ENCODE measurements around the gene SLC25A53. TPM values are rescaled to one million over a fixed set of nuclear protein-coding genes. Genes with fewer than 3 reads are reported as not detected.

SLC25A53 gene
- total and polyA plus RNA-seq, 2 of the 4 experiments (the other 2 are of a cell fraction): 3.7 to 5.9 TPM

- Histone ChIP-seq H4K5ac (ENCODE audit: low read depth, low read length) (no peak overlapping the region), H2BK20ac (ENCODE audit: low read depth, low read length) (no peak overlapping the region), H3K18ac (ENCODE audit: low read depth, low read length) (no peak overlapping the region), H3K9me3 (ENCODE audit: control insufficient read depth, insufficient read depth, low read length) (no peaks in the 10 kb centered on the region), H3K56ac (ENCODE audit: extremely low read depth, insufficient read depth, low read length) (no peak overlapping the region), H3K23ac (ENCODE audit: low read depth, low read length) (no peak overlapping the region), H4K91ac (ENCODE audit: insufficient read depth, low read depth, low read length) (no peak overlapping the region), H4K8ac (ENCODE audit: low read depth in 2 of 2, low read length in 2 of 2) (no peak overlapping the region), H3K27me3 (ENCODE audit: control insufficient read depth, insufficient read depth, low read length) (peaks cover 2% of the 10 kb centered on the region; the same call in 1 of the 2 replicates), H3K9ac (ENCODE audit: low read depth, low read length) (0 out of 2 replicates have a peak overlapping the region, but pooled peaks have one; percentile 1), H2BK5ac (ENCODE audit: low read depth, low read length, poor library complexity, severe bottlenecking) (no peak overlapping the region), H2AK5ac (ENCODE audit: low read depth, low read length) (no peak overlapping the region), H3K27ac (ENCODE audit: insufficient read depth, low read length) (no peak overlapping the region), H2AK9ac (replicated peaks; ENCODE audit: low read depth, low read length, poor library complexity) (no peak overlapping the region), H3K4ac (ENCODE audit: low read depth, low read length) (no peak overlapping the region), H2AFZ (replicated peaks; ENCODE audit: low read length, poor library complexity) (peak overlapping the region; percentile 82), H3K9me1 (ENCODE audit: insufficient read depth, low read length) (no peaks in the 10 kb centered on the region), H2BK120ac (ENCODE audit: low read depth, low read length) (no peak overlapping the region), H4K20me1 (ENCODE audit: insufficient read depth, low read length) (no peaks in the 10 kb centered on the region), H3K4me1 (ENCODE audit: control insufficient read depth, insufficient read depth, low read length) (no peaks in the 10 kb centered on the region), H3K36me3 (ENCODE audit: control insufficient read depth, insufficient read depth, low read length) (no peaks in the 10 kb centered on the region), H2BK15ac (ENCODE audit: low read depth, low read length) (no peak overlapping the region), H3K79me1 (ENCODE audit: low read depth in 1 of 2, low read length in 2 of 2) (no peaks in the 10 kb centered on the region), H3K4me2 (ENCODE audit: low read depth, low read length) (peak overlapping the region; percentile 73), H3K4me3 (ENCODE audit: insufficient read depth, low read depth, low read length) (peak overlapping the region; percentile 96), H3K14ac (replicated peaks; ENCODE audit: low read depth, low read length) (no peak overlapping the region)
- no CpG with 5 or more reads among the region's 24 CpGs for WGBS, 2 experiments (ENCODE audit: extremely low coverage in 2 of 2, insufficient read length in 1 of 2)
- TF ChIP-seq RCOR1 (IDR thresholded peaks at IDR 0.05; ENCODE audit: insufficient replicate concordance, low read length) (peak; percentile 87), CTCF (conservative IDR thresholded peaks at IDR 0.05; ENCODE audit: low read depth, low read length) (peak; percentile 47), POLR2A (IDR thresholded peaks at IDR 0.05; ENCODE audit: low read depth, low read length) (no peak), MXI1 (IDR thresholded peaks at IDR 0.05; ENCODE audit: borderline replicate concordance, low read depth, low read length) (no peak), BHLHE40 (IDR thresholded peaks at IDR 0.05; ENCODE audit: low read depth, low read length) (no peak), FOS (IDR thresholded peaks at IDR 0.05; ENCODE audit: low read depth, low read length) (no peak), MAZ (IDR thresholded peaks at IDR 0.05; ENCODE audit: borderline replicate concordance, low read depth, low read length) (no peak), CHD1 (IDR thresholded peaks at IDR 0.05; ENCODE audit: low read depth, low read length) (no peak), USF2 (IDR thresholded peaks at IDR 0.05; ENCODE audit: low read depth, low read length) (no peak), CEBPB (IDR thresholded peaks at IDR 0.05; ENCODE audit: low read depth, low read length) (no peak), RAD21 (IDR thresholded peaks at IDR 0.05; ENCODE audit: low read length) (peak; percentile 33; the same call in 1 of the 2 replicates), NFE2L2 (IDR thresholded peaks at IDR 0.05; ENCODE audit: low read depth, low read length) (no peak), SMC3 (IDR thresholded peaks at IDR 0.05; ENCODE audit: low read depth, low read length) (peak; percentile 45), ELK1 (IDR thresholded peaks at IDR 0.05; ENCODE audit: borderline replicate concordance, low read depth, low read length) (no peak), MAFK (IDR thresholded peaks at IDR 0.05; ENCODE audit: low read depth, low read length) (no peak)
- ChIA-PET POLR2A (ENCODE audit: unreplicated experiment) (no interaction called here), CTCF (interaction anchor here (0.6 to 1.3 kb wide), 4 partner anchors 10 to 227 kb away, joined by 3 to 4 read pairs (median 3); no protein-coding TSS in a partner anchor)
- in situ Hi-C loops (cut with MboI; ENCODE audit: low sequenced_read_pairs) (loop anchor here (25.0 kb wide), 1 partner anchor 276 kb away; the partner anchor contains the start of gene RAB9B), intact Hi-C loops (cut with micrococcal nuclease) (loop anchor here (2.0 to 5.0 kb wide), 2 partner anchors 15 to 426 kb away; partner anchors contain the start of gene MORF4L2), dilution Hi-C loops (cut with HindIII; ENCODE audit: low sequenced_read_pairs, unreplicated experiment) (no loop called here)
- DNase-seq (peak; percentile 53), ATAC-seq (ENCODE audit: low read depth) (peak; percentile 56)
- BruUV-seq (replicated peaks): no TSS peak
Observed at GRCh38 chrX:104113222-104113965, 43.4 kb downstream of the SLC25A53 start.

Measured in IMR-90 (cell line).